ENCODE data around the gene SF3A1. TPM values are rescaled to one million over a fixed set of nuclear protein-coding genes. Genes with fewer than 3 reads are reported as not detected.

Gene SF3A1
- total and polyA plus RNA-seq, 7 experiments from 2014 or later = 83.2 to 341 (median 282) TPM

DNA sequence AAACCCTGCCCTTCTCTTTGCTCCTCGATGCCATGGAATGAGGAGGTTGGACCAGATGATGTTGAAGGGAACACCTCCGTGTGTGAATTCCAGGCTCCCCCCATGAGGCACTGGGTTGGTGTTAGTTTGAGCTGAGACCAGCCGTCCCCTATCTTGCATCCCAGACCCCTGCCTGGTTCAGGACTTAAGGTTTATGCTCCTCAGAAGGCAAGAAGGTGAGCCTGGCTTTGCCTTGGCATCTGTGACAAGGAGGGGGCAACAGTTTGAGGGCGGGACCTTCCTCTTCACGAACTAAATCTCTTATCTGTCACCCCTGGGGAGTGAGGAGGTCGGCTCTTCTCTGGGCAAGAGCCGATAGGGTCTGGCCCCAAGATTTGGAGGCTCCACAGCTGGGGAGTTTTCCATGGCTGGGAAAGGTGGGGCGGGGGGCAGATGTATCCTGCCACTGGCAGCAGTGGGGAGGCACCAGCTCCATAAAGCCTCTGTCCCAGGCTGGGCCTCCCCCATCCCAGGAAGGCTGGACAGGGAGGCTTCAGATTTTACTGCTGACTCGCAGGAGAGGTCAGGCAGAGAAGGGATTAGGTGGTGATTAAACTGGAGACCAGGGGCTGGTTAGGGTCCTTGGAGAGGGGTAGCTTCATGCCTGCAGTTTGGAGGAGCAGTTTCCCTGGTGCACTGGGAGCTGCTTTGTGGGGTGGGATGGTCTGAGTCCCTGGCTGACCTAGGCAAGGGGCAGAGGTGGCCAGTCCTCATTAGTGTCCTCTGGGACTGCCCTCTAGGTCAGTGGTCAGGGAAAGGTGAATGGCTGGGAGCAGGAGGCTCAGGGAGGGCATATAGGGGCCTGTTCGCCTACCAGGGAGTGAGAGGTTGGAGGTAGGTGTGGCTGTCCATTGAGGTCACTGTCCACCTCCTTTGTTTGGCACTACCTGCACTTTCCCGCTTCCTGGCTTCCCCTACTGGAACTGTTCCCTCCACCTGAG lies 41.3 kb upstream of the SF3A1 start:
- peak in 1 of 9 donors; percentile 18 for DNase-seq
- Histone ChIP-seq H3K4me1 (ENCODE audit: control insufficient read depth in 2 of 2, insufficient read depth in 2 of 2, low read length in 2 of 2) (peaks cover 12 to 22% of the 10 kb centered on the region in 2 donors), H3K27ac (ENCODE audit: low read depth, low read length) (peak overlapping the region; percentile 77), H3K36me3 (ENCODE audit: control insufficient read depth in 2 of 3, insufficient read depth in 3 of 3, low read length in 3 of 3) (peaks cover 0 to 4% (median 0%) of the 10 kb centered on the region in 3 experiments), H3K27me3 (ENCODE audit: control insufficient read depth in 2 of 2, insufficient read depth in 2 of 2, low read length in 2 of 2) (no peaks in the 10 kb centered on the region), H3K4me3 (ENCODE audit: low read length) (peak overlapping the region; percentile 71), H3K9me3 (ENCODE audit: control insufficient read depth in 2 of 3, low read length in 3 of 3) (no peaks in the 10 kb centered on the region)
- no peak for ATAC-seq
- Mint-ChIP-seq H3K36me3 (peaks cover 0 to 5% (median under 1%) of the 10 kb centered on the region in 5 donors), H3K4me1 (peaks cover 24 to 61% (median 40%) of the 10 kb centered on the region in 7 donors), H3K27ac (peak overlapping the region; percentile 52 to 92 (median 89)), H3K9me3 (no peaks in the 10 kb centered on the region), H3K27me3 (peaks cover 0 to 5% (median 0%) of the 10 kb centered on the region in 5 donors), H3K4me3 (peak overlapping the region; percentile 85 to 95 (median 90))
- POLR2A ChIA-PET = interaction anchor here (0.8 to 12.2 kb wide), 9 partner anchors 8 to 476 kb away, joined by 3 to 158 read pairs (median 8); partner anchors contain the start of genes CASTOR1, CCDC157, MTFP1 and SF3A1
- intact Hi-C loops (cut with micrococcal nuclease) = loop anchor here (1.0 to 10.0 kb wide), 2 partner anchors 28 to 357 kb away; no protein-coding TSS in a partner anchor
- CTCF ChIA-PET = interaction anchor here (0.6 to 4.8 kb wide), 8 partner anchors 9 to 127 kb away, joined by 3 to 38 read pairs (median 5); partner anchors contain the start of genes CASTOR1, MTFP1 and RNF215

DNA sequence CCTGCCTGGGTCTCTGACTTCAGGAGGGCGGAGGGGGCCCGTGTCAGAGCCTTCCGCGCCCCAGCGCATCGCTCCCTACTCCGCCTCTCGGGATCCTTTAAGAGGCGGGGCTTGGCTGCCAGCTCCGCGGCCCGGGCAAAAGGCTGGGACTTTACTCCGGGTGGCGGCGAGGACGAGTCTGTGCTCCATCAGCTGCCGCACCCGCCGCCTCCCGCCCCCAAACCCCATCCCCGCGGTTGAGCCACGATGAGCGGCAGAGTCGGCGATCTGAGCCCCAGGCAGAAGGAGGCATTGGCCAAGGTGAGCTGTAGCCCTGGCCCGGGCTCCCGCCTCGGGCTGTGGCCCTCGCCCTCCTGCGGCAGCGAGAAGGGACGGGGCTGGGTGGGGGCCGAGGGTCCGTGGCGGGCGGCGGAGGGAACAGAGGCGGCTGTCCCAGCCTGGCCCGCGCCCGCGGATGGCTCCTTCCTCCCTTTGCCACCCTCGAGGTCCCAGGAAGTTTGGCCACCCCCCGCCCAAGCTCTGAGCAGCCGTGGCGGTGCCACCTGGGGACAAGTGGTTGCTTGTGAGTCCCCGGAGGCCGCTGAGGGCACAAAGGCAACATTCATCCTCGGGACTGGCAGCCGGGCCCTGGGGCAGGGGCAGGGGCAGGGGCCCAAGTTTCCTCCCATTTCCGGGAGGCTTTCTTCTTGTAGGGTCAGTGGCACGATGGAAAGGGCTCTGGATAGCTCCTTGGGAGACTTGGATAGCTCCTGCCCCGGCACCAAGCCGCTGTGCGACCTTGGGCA lies 40.4 kb upstream of the SF3A1 start, which contains the start of gene SEC14L2:
Gene SEC14L2, plus strand, starts transcription at position 148 of the 785 bp plus-strand sequence. Its CDS starts 99 bp downstream, at position 247.
- H3K27ac Mint-ChIP-seq = peak within 1 kb of the TSS; percentile 77 to 94 (median 91)
- no peaks in the 10 kb centered on the region for H3K9me3 Mint-ChIP-seq
- Histone ChIP-seq H3K4me3 (ENCODE audit: low read length) (peak within 1 kb of the TSS; percentile 71), H3K4me1 (ENCODE audit: control insufficient read depth in 2 of 2, insufficient read depth in 2 of 2, low read length in 2 of 2) (peaks cover 12 to 22% of the 10 kb centered on the region in 2 donors), H3K27ac (ENCODE audit: low read depth, low read length) (peak within 1 kb of the TSS; percentile 77), H3K36me3 (ENCODE audit: control insufficient read depth in 2 of 3, insufficient read depth in 3 of 3, low read length in 3 of 3) (peaks cover 0 to 4% (median 0%) of the 10 kb centered on the region in 3 experiments), H3K27me3 (ENCODE audit: control insufficient read depth in 2 of 2, insufficient read depth in 2 of 2, low read length in 2 of 2) (no peaks in the 10 kb centered on the region), H3K9me3 (ENCODE audit: control insufficient read depth in 2 of 3, low read length in 3 of 3) (no peaks in the 10 kb centered on the region)
- peak; percentile 81 for ATAC-seq
- H3K36me3 Mint-ChIP-seq = peaks cover 0 to 5% (median 0%) of the 10 kb centered on the region in 5 donors
- CTCF ChIA-PET = interaction anchor here (0.5 to 4.8 kb wide), 9 partner anchors 10 to 189 kb away, joined by 3 to 38 read pairs (median 3); partner anchors contain the start of genes MTFP1 and RNF215
- intact Hi-C loops (cut with micrococcal nuclease) = loop anchor here (1.0 to 10.0 kb wide), 3 partner anchors 27 to 358 kb away; no protein-coding TSS in a partner anchor
- DNase-seq = peak; percentile 26 to 73 (median 50)
- peak within 1 kb of the TSS; percentile 85 to 95 (median 90) for H3K4me3 Mint-ChIP-seq
- peaks cover 29 to 69% (median 46%) of the 10 kb centered on the region in 7 donors for H3K4me1 Mint-ChIP-seq
- peaks cover 0 to 5% (median 0%) of the 10 kb centered on the region in 5 donors for H3K27me3 Mint-ChIP-seq
- POLR2A ChIA-PET = interaction anchor here (0.8 to 12.2 kb wide), 11 partner anchors 9 to 475 kb away, joined by 3 to 158 read pairs (median 5); partner anchors contain the start of genes CASTOR1, CCDC157, MTFP1 and SF3A1

DNA sequence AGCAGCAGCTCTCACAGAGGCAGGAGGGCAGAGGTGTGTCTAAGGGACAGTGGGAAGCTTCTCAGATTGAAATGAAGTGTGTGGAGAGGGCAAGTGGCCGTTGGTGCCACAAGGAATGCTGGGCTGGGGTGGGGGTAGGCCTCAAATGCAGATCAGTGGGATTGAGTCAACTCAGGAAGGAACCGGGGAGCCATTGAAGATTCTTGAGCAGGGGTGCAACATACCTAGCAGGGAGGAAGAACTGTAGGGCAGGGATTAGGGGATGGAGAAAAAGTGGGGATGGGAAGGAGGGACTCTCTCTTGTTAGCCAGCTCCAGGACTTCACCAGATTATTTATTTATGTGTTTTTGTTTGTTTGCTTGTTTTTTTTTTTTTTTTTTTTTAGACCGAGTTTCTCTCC lies 37.2 kb upstream of the SF3A1 start:
- ChIA-PET CTCF (interaction anchor here (0.6 to 4.8 kb wide), 4 partner anchors 31 to 131 kb away, joined by 3 to 38 read pairs (median 8); partner anchors contain the start of gene MTFP1), POLR2A (interaction anchor here (0.6 to 12.2 kb wide), 5 partner anchors 26 to 837 kb away, joined by 3 to 158 read pairs (median 3); partner anchors contain the start of gene MTFP1)
- Histone ChIP-seq H3K9me3 (ENCODE audit: control insufficient read depth in 2 of 3, low read length in 3 of 3) (no peaks in the 10 kb centered on the region), H3K4me3 (ENCODE audit: low read length) (no peak overlapping the region), H3K36me3 (ENCODE audit: control insufficient read depth in 2 of 3, insufficient read depth in 3 of 3, low read length in 3 of 3) (peaks cover 0 to 4% (median 0%) of the 10 kb centered on the region in 3 experiments), H3K27ac (ENCODE audit: low read depth, low read length) (no peak overlapping the region), H3K4me1 (ENCODE audit: control insufficient read depth in 2 of 2, insufficient read depth in 2 of 2, low read length in 2 of 2) (peaks cover 11 to 26% of the 10 kb centered on the region in 2 donors), H3K27me3 (ENCODE audit: control insufficient read depth in 2 of 2, insufficient read depth in 2 of 2, low read length in 2 of 2) (no peaks in the 10 kb centered on the region)
- no peak for ATAC-seq
- peaks cover 33 to 67% (median 55%) of the 10 kb centered on the region in 7 donors for H3K4me1 Mint-ChIP-seq
- no peak for DNase-seq
- peaks cover 0 to 3% (median 0%) of the 10 kb centered on the region in 5 donors for H3K36me3 Mint-ChIP-seq
- intact Hi-C loops (cut with micrococcal nuclease) = loop anchor here in 1 of 2 donors (5.0 to 10.0 kb wide), 2 partner anchors 287 to 361 kb away; no protein-coding TSS in a partner anchor
- peaks cover 0 to 5% (median 0%) of the 10 kb centered on the region in 5 donors for H3K27me3 Mint-ChIP-seq
- no peaks in the 10 kb centered on the region for H3K9me3 Mint-ChIP-seq
- peak overlapping the region in 4 of 9 donors; percentile 28 to 94 (median 70) for H3K27ac Mint-ChIP-seq
- peak overlapping the region in 2 of 10 donors; percentile 13 to 27 for H3K4me3 Mint-ChIP-seq

DNA sequence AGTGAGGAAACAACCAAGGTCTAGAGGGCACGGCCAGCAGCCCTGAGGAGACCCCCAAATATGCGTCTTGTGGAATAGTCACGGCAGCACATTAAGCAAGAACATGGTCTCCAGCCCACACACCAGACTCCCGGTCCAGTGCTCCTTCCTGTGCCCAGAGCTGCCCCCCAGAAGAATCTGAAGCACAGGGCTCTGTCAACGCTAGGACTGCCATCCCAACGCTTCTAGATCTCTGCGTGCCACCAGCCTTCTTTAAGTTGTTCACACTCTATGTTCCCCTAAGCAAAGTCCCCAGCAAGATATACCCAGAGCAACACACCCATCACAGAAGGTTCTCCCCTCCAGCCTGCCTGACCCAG lies 36.6 kb upstream of the SF3A1 start:
- Histone ChIP-seq H3K36me3 (ENCODE audit: control insufficient read depth in 2 of 3, insufficient read depth in 3 of 3, low read length in 3 of 3) (peaks cover 0 to 4% (median 0%) of the 10 kb centered on the region in 3 experiments), H3K27ac (ENCODE audit: low read depth, low read length) (no peak overlapping the region), H3K4me1 (ENCODE audit: control insufficient read depth in 2 of 2, insufficient read depth in 2 of 2, low read length in 2 of 2) (peaks cover 6 to 21% of the 10 kb centered on the region in 2 donors), H3K27me3 (ENCODE audit: control insufficient read depth in 2 of 2, insufficient read depth in 2 of 2, low read length in 2 of 2) (no peaks in the 10 kb centered on the region), H3K4me3 (ENCODE audit: low read length) (no peak overlapping the region), H3K9me3 (ENCODE audit: control insufficient read depth in 2 of 3, low read length in 3 of 3) (no peaks in the 10 kb centered on the region)
- H3K4me3 Mint-ChIP-seq = peak overlapping the region in 2 of 10 donors; percentile 2 to 52
- CTCF ChIA-PET = interaction anchor here (1.3 to 9.0 kb wide), 4 partner anchors 32 to 130 kb away, joined by 3 to 157 read pairs (median 45); partner anchors contain the start of genes CASTOR1 and MTFP1
- peaks cover 0 to 3% (median 0%) of the 10 kb centered on the region in 5 donors for H3K36me3 Mint-ChIP-seq
- H3K4me1 Mint-ChIP-seq = peaks cover 28 to 61% (median 49%) of the 10 kb centered on the region in 7 donors
- peaks cover 0 to 5% (median 0%) of the 10 kb centered on the region in 5 donors for H3K27me3 Mint-ChIP-seq
- H3K27ac Mint-ChIP-seq = peak overlapping the region in 4 of 9 donors; percentile 28 to 94 (median 64)
- POLR2A ChIA-PET = interaction anchor here (0.6 to 12.2 kb wide), 3 partner anchors 32 to 103 kb away, joined by 3 to 158 read pairs (median 84); partner anchors contain the start of genes CASTOR1 and MTFP1
- ATAC-seq (no peak), DNase-seq (no peak)
- H3K9me3 Mint-ChIP-seq = no peaks in the 10 kb centered on the region
- intact Hi-C loops (cut with micrococcal nuclease) = loop anchor here in 1 of 2 donors (5.0 to 10.0 kb wide), 2 partner anchors 286 to 362 kb away; no protein-coding TSS in a partner anchor

DNA sequence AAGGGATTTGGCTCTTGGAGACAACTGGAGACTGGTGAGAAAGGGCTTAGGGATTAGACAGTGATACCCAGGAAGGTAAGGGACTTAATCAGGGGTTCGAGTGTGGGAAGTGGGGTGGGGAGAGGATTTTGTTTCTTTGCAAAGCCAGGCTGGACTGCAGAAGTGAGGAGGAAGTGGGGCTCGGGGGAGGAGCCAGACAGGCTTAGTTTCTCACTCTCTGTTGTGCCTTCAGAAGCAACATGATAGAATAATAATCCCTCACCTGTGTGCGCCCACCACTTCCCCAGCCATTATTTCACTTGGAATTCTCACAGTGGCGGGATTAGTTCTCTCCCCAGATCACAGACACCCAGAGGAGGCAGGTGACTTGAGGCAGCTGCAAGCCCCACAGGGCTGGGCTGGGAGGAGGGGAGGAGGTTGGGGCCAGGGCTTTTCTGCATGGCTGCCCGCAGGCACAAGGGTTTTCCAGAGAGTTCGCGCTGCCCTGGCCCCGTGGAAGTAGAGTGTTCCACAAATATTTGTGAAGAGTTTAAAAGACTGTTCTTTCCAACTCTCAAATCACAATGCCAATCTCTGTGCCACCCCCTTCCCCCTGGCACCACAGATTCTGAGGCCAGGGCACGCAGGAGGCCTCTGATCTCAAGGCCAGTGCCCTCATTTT lies 36.1 kb upstream of the SF3A1 start:
- POLR2A ChIA-PET = interaction anchor here (1.0 to 12.2 kb wide), 4 partner anchors 32 to 103 kb away, joined by 3 to 158 read pairs (median 44); partner anchors contain the start of genes CASTOR1 and MTFP1

More for the DNA sequence above, 36.1 kb upstream of the SF3A1 start:
- DNase-seq (no peak), ATAC-seq (no peak)
- H3K27me3 Mint-ChIP-seq = no peaks in the 10 kb centered on the region
- no peaks in the 10 kb centered on the region for H3K27me3 ChIP-seq (ENCODE audit: control insufficient read depth in 2 of 2, insufficient read depth in 2 of 2, low read length in 2 of 2)
- H3K4me1 ChIP-seq (ENCODE audit: control insufficient read depth in 2 of 2, insufficient read depth in 2 of 2, low read length in 2 of 2) = peaks cover 6 to 16% of the 10 kb centered on the region in 2 donors
- H3K27ac Mint-ChIP-seq = peak overlapping the region in 8 of 9 donors; percentile 32 to 94 (median 70)
- H3K27ac ChIP-seq (ENCODE audit: low read depth, low read length) = no peak overlapping the region
- peaks cover 0 to 3% (median 0%) of the 10 kb centered on the region in 5 donors for H3K36me3 Mint-ChIP-seq
- peaks cover 0 to 4% (median 0%) of the 10 kb centered on the region in 3 experiments for H3K36me3 ChIP-seq (ENCODE audit: control insufficient read depth in 2 of 3, insufficient read depth in 3 of 3, low read length in 3 of 3)
- no peak overlapping the region for H3K4me3 ChIP-seq (ENCODE audit: low read length)
- intact Hi-C loops (cut with micrococcal nuclease) = loop anchor here in 1 of 2 donors (5.0 to 10.0 kb wide), 2 partner anchors 285 to 362 kb away; no protein-coding TSS in a partner anchor
- CTCF ChIA-PET = interaction anchor here (0.7 to 9.0 kb wide), 10 partner anchors 10 to 362 kb away, joined by 3 to 157 read pairs (median 9); partner anchors contain the start of genes CASTOR1 and MTFP1
- peaks cover 22 to 56% (median 44%) of the 10 kb centered on the region in 7 donors for H3K4me1 Mint-ChIP-seq
- H3K4me3 Mint-ChIP-seq = peak overlapping the region in 4 of 10 donors; percentile 9 to 52 (median 34)
- no peaks in the 10 kb centered on the region for H3K9me3 ChIP-seq (ENCODE audit: control insufficient read depth in 2 of 3, low read length in 3 of 3)
- no peaks in the 10 kb centered on the region for H3K9me3 Mint-ChIP-seq
